Hindlimb muscle (tissue), 1 donor: Measurements from ENCODE around the gene ATP5PO. TPM values are rescaled to one million over a fixed set of nuclear protein-coding genes. Genes with fewer than 3 reads are reported as not detected.
"Not testable (repeated sequence)": the region's sequence is repeated elsewhere in the genome, so short reads cannot be mapped to it uniquely, and the experiment has no call there.

Experiments used
- DNase-seq: peaks from one replicate; pipeline ENCODE4 v3.0.0-alpha.2; 2013
- polyA plus RNA-seq: library from polyadenylated mRNA; unstranded; fragments of 120-200 nt; gene quantifications from one replicate; pipeline ENCODE4 v1.2.1, GENCODE V29; 2013; ENCODE audit not compliant: insufficient read length

ATP5PO gene
- polyA plus RNA-seq, 1 donor, result 265 TPM

GRCh38 chr21:33940164-33940880, 24.7 kb upstream of the ATP5PO start:
- no peak for DNase-seq

- no peak for DNase-seq
Observed at GRCh38 chr21:33939226-33939625, 23.6 kb upstream of the ATP5PO start.

- DNase-seq, result no peak
Observed at GRCh38 chr21:33938381-33938780, 22.8 kb upstream of the ATP5PO start.

GRCh38 chr21:33937931-33938339, 22.3 kb upstream of the ATP5PO start:
- DNase-seq, result no peak

- DNase-seq, result no peak
Observed at GRCh38 chr21:33937146-33937545, 21.5 kb upstream of the ATP5PO start.

GRCh38 chr21:33936301-33937038, 20.9 kb upstream of the ATP5PO start:
- DNase-seq, result no peak

- DNase-seq, result no peak
Observed at GRCh38 chr21:33932731-33933130, 17.1 kb upstream of the ATP5PO start.

GRCh38 chr21:33931799-33932390, 16.3 kb upstream of the ATP5PO start:
- no peak for DNase-seq

GRCh38 chr21:33931052-33931798, 15.6 kb upstream of the ATP5PO start:
- DNase-seq, result not testable (repeated sequence)

GRCh38 chr21:33926248-33926647, 10.6 kb upstream of the ATP5PO start:
- not testable (repeated sequence) for DNase-seq

GRCh38 chr21:33924766-33925100, 9.1 kb upstream of the ATP5PO start:
- no peak for DNase-seq

GRCh38 chr21:33924079-33924765, 8.6 kb upstream of the ATP5PO start:
- peak; percentile 84 for DNase-seq

GRCh38 chr21:33917421-33917820, 1.8 kb upstream of the ATP5PO start:
- DNase-seq, result no peak

- no peak for DNase-seq
Observed at GRCh38 chr21:33916200-33916567, 580 bp upstream of the ATP5PO start.

GRCh38 chr21:33914188-33914587, 1.4 kb downstream of the ATP5PO start:
- no peak for DNase-seq

- no peak for DNase-seq
Observed at GRCh38 chr21:33909756-33910155, 5.8 kb downstream of the ATP5PO start.

- no peak for DNase-seq
Observed at GRCh38 chr21:33908760-33909159, 6.8 kb downstream of the ATP5PO start.

- no peak for DNase-seq
Observed at GRCh38 chr21:33904041-33904440, 11.6 kb downstream of the ATP5PO start.

GRCh38 chr21:33902349-33902748, 13.3 kb downstream of the ATP5PO start:
- no peak for DNase-seq

GRCh38 chr21:33901412-33902288, 14.0 kb downstream of the ATP5PO start:
- DNase-seq, result no peak

GRCh38 chr21:33899199-33899598, 16.4 kb downstream of the ATP5PO start:
- no peak for DNase-seq

- no peak for DNase-seq
Observed at GRCh38 chr21:33898586-33898985, 17.0 kb downstream of the ATP5PO start.
